Measurements from ENCODE around the gene LARGE1.

The LARGE1 gene

DNA sequence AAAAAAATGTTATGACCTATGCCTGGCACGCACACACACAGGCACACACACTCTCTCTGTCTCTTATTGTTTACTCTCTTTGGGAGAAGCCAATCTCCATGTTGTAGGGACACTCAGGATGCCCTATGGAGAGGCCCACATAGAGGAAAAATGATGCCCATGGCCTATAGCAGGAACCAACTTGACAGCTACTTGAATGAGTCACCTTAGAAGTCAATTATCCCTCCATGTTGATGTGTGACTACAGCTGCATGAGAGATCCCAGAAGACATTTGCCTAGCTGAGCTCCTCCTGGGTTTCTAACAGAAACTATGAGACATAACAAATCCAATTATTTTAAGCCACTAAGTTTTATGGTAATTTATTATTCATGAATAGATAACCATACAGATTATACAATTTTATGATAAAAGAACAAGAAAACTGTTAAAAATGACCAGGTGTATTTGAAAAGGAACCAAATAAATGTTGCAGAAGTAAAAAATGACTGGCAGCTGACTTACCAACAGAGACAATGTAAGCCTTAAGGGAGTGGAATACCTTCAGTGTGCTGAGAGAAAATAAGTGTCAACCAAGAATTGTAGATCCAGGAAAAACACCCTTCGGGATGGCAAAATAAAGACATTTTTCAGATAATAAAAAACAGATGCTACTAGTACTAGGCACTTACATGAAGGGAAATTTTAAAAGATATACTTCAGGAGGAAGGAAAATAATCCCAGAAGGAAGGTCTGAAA lies 458.4 kb downstream of the LARGE1 start:
- no peak for TF ChIP-seq CTCF (IDR thresholded peaks at IDR 0.05)

DNA sequence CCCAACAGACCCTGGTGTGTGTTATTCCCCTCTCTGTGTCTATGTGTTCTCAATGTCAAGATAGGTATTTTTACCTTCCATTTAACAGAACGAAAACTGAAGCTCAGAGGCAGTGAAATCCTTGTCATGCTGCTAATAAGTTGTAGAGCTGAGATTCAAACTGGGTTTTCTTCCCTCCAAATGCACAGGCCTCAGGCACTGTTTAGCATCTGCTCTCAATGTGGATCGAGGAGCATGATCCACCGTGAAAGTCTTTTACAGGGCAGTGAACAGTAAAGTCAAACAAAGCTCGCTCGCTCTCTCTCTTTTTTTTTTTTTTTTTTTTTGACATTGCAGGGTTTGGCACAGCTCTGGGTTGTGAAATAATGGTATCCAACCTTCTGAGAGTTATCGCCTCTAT lies 461.1 kb downstream of the LARGE1 start:
- TF ChIP-seq CTCF (IDR thresholded peaks at IDR 0.05) = no peak

GRCh38 chr22:33456511-33456910 lies 463.8 kb downstream of the LARGE1 start:
- no peak for TF ChIP-seq CTCF (IDR thresholded peaks at IDR 0.05)

DNA sequence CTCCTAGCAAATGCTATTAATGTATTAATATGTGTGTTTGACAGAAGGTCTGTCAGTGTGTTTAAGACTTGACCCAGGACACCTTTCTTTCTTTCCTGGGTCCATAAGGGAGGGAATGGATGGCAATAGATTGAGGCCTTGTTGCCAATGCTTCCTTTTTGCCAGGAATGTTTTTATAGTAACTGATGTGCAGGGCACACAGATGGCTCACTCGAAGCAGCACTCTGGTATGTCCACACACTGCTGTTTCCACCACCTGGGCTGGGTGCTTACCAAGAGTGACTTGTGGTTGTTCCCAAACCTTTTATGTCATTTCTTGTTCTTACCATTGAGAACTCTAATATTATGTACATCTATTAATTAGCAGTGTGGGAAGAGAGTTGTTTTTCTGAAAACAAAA lies 465.2 kb downstream of the LARGE1 start:
- TF ChIP-seq CTCF (IDR thresholded peaks at IDR 0.05) = no peak

DNA sequence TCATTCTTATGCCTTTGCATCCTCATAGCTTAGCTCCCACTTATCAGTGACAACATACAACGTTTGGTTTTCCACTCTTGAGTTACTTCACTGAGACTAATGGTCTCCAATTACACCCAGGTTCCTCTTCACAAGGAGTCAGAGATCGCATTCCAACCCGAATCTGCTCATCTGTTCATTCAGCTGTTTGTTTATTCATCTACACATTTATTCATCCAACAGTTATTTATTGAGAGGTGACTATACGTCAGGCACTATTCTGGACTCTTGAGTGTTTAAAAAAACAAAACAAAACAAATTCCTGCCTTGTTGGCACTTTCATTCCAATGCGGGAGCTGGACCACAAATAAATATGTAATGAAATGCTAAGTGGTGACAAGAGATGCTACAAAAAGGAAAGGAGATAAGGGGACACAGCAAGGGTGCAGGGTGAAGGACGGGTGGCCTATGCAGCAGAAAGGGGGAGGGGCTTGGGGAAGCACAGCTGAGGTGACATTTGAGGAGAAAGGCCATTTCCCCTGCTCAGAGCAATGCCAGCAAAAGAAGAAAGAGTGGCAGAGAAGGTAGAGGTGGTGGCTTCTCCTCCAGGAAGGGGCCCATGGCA lies 468.3 kb downstream of the LARGE1 start:
- TF ChIP-seq CTCF (IDR thresholded peaks at IDR 0.05) = no peak

- no peak for TF ChIP-seq CTCF (IDR thresholded peaks at IDR 0.05)
Observed at GRCh38 chr22:33450756-33451155, 469.5 kb downstream of the LARGE1 start.

DNA sequence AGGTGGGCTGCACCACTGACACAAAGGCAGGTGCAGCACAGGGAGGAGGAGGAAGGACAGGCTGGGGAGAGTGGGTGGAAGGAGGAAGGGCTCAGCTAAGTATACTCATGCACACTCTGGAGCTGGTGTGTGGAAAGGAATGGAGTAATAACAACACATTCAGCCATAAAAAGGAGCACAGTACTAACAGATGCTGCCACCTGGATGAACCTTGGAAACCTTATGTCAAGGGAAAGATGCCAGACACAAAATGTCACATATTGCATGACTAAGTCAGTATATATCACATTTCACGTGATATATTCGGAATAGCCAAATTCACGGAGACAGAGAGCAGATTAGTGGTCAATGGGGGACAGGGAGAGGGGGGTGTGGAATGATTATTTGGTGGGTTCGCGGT lies 472.5 kb downstream of the LARGE1 start:
- no peak for TF ChIP-seq CTCF (IDR thresholded peaks at IDR 0.05)
